ENCODE results near the gene RARG. TPM values are rescaled to one million over a fixed set of nuclear protein-coding genes. Genes with fewer than 3 reads are reported as not detected.

The RARG gene
- 10 to 100 TPM in 1 of 4 donors, 1 to 10 TPM in 3; 5.0 to 10.7 (median 6.2) TPM for total RNA-seq
- polyA plus RNA-seq: 10 to 100 TPM in 1 of 3 donors, 1 to 10 TPM in 2; 3.7 to 10.8 (median 8.2) TPM
- long read RNA-seq, donor 1, partial matches to known transcripts: 0 of 5 reads
- long read RNA-seq, donor 1, other reads (novel, unspliced or antisense): 0 of 5 reads
- long read RNA-seq, donor 2, partial matches to known transcripts: 3 of 8 reads
- long read RNA-seq, donor 2, other reads (novel, unspliced or antisense): 2 of 8 reads

DNA sequence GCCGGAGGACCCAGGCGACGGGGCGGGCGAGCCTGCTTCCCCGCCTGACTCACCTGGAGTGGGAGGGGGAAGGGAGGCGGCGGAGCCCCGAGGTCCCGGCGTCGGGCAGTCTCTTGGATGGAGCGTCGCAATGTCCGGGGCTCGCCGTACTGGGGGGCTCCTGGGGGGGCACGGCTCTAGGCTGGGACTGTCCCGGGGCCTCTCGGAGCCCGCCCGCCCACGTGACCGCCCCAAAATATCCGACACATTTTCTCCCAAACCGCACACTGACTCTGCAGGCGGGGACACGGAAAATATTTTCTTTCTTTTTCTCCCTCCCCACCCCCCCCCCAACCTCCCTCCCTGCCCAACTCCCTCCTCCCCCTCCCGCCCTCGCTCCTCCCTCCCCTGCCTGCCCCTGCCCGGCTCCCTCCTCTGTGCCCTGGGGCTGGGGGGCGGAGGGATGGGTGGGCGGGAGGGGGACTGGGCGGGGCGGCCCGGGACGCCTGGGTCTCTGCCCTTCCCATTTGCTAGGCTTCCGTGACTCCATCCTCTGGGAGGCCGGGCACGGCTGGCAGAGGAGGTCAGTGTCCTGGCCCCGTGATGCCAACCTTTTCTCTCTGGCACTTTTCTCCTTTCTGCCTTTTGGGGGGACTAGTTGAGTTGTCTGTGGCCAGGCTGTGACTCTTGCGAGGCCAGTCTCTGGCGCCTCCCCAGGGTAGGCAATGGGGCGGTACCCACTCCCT is at the start of gene RARG:
TSS of gene RARG (minus strand) at position 289 of the 725 bp plus-strand sequence. CDS start 4,664 bp downstream, outside the sequence.
- peak within 1 kb of the TSS; percentile 23 for H3K27ac ChIP-seq

DNA sequence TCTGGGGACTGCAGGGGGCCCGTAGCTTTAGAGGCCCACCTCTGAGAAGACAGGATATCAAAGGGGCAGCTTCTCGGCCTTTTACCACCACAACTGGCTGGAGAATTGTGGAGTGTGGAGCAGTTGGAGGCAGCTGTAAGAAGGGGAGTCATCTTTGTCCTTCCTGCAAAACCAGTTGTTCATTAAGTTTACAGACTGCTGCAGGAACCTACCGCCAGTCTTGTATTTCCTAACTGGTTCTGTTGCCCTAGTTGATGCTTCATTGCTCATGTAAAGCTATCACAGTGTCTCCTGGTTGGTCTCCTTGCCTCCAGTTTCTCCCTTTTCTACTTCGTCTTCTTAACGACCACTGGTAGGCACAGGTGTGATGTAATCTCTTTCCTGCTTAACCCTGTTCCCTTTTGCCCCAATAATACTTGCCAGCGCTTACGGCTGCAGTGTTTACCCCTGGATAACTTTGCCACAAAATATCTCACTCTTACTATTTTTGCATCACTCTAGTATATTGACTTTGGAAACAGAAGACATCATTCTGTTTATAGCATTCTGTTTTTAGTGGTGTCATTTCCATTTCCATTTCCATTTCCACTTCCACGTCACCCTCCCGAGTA is 48.0 kb upstream of the RARG start:
- H3K36me3 ChIP-seq (ENCODE audit: insufficient read depth in 1 of 2, low read depth in 1 of 2): no peaks in the 10 kb centered on the region
- TF ChIP-seq, protein P1, sequence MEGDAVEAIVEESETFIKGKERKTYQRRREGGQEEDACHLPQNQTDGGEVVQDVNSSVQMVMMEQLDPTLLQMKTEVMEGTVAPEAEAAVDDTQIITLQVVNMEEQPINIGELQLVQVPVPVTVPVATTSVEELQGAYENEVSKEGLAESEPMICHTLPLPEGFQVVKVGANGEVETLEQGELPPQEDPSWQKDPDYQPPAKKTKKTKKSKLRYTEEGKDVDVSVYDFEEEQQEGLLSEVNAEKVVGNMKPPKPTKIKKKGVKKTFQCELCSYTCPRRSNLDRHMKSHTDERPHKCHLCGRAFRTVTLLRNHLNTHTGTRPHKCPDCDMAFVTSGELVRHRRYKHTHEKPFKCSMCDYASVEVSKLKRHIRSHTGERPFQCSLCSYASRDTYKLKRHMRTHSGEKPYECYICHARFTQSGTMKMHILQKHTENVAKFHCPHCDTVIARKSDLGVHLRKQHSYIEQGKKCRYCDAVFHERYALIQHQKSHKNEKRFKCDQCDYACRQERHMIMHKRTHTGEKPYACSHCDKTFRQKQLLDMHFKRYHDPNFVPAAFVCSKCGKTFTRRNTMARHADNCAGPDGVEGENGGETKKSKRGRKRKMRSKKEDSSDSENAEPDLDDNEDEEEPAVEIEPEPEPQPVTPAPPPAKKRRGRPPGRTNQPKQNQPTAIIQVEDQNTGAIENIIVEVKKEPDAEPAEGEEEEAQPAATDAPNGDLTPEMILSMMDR (IDR thresholded peaks at IDR 0.05): no peak
- no peaks in the 10 kb centered on the region for H3K4me1 ChIP-seq
- WGBS, 3 donors: 92 to 94% (median 94%) methylated on average over 9 of the region's 9 CpGs
- no peak for ATAC-seq
- H3K9me3 ChIP-seq: no peaks in the 10 kb centered on the region
- no peak for DNase-seq
- H3K27ac ChIP-seq: no peak overlapping the region
- H3K27me3 ChIP-seq (ENCODE audit: insufficient read depth in 3 of 3, low read length in 2 of 3): no peaks in the 10 kb centered on the region
- intact Hi-C loops (cut with DNase I): no loop called here
- H3K4me3 ChIP-seq: no peak overlapping the region

More for the DNA sequence above, at the start of gene RARG:
- Histone ChIP-seq H3K4me1 (peaks cover 8% of the 10 kb centered on the region), H3K27me3 (ENCODE audit: insufficient read depth in 3 of 3, low read length in 2 of 3) (peaks cover 0 to 34% (median 5%) of the 10 kb centered on the region in 3 donors), H3K9me3 (no peaks in the 10 kb centered on the region), H3K4me3 (peak within 1 kb of the TSS; percentile 69), H3K36me3 (ENCODE audit: insufficient read depth in 1 of 2, low read depth in 1 of 2) (no peaks in the 10 kb centered on the region)
- intact Hi-C loops (cut with DNase I): no loop called here
- TF ChIP-seq, protein P1 (IDR thresholded peaks at IDR 0.05): no peak
- 1 to 2% (median 2%) methylated on average over 30 to 43 of the region's 44 CpGs for WGBS, 3 donors
- ATAC-seq (peak; percentile 43 to 68 (median 48)), DNase-seq (peak; percentile 62 to 65)

DNA sequence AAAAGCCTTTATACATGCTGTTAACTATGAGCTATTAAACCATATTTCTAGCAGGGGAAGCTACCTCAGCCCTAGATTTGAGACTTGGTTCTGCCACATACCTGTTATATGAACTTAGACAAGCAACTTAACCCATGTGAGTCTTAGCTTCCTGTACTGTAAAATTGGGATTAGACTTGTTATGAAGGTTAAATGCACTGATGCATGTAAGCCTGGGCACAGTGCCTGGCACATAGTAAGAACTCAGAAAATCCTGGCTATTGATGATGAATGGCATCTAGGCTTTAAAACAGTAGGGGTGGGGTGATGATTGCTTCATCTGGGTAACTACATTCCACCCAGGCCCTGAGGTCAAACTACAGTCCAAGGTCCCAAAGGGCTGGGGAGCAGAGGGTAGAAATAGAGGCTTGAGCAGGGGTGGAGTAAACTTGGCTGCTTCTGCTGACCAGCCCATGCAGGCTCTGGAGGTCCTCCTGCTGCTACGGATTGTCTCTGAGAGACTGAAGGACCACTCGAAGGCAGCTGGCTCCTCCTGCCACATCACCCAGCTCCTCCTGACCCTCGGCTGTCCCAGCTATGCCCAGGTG is 47.4 kb upstream of the RARG start:
- no peaks in the 10 kb centered on the region for H3K4me1 ChIP-seq
- DNase-seq (no peak), ATAC-seq (no peak)
- H3K9me3 ChIP-seq: no peaks in the 10 kb centered on the region
- no peak overlapping the region for H3K4me3 ChIP-seq
- WGBS, 3 donors: 78 to 93% (median 91%) methylated on average over 3 of the region's 3 CpGs
- H3K27me3 ChIP-seq (ENCODE audit: insufficient read depth in 3 of 3, low read length in 2 of 3): no peaks in the 10 kb centered on the region
- no peaks in the 10 kb centered on the region for H3K36me3 ChIP-seq (ENCODE audit: insufficient read depth in 1 of 2, low read depth in 1 of 2)
- TF ChIP-seq, protein P1 (IDR thresholded peaks at IDR 0.05): no peak
- intact Hi-C loops (cut with DNase I): no loop called here
- no peak overlapping the region for H3K27ac ChIP-seq

DNA sequence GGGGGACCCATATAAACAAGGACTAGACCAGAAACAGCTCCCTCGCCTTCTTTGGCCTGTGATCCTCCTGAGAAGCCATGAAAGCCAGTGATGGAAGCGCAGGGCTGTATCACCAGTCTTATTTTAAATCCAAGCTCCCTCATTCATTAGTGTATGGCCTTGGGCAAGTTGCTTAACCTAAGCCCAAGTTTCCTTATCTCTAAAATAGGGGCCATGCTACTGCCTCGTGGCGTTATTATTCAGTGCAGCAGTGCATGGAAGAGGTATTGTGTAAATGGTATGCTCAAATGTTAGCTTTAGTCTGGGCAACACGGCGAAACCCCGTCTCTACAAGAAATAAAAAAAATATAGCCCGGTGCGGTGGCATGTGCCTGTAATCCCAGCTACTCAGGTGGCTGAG is 46.0 kb upstream of the RARG start:
- Histone ChIP-seq H3K27me3 (ENCODE audit: insufficient read depth in 3 of 3, low read length in 2 of 3) (no peaks in the 10 kb centered on the region), H3K9me3 (no peaks in the 10 kb centered on the region), H3K4me1 (no peaks in the 10 kb centered on the region), H3K27ac (no peak overlapping the region), H3K36me3 (ENCODE audit: insufficient read depth in 1 of 2, low read depth in 1 of 2) (no peaks in the 10 kb centered on the region), H3K4me3 (no peak overlapping the region)
- ATAC-seq (no peak), DNase-seq (peak in 1 of 2 donors; percentile 4)
- WGBS, 3 donors: 92 to 97% (median 95%) methylated on average over 9 of the region's 9 CpGs
- TF ChIP-seq, protein P1 (IDR thresholded peaks at IDR 0.05): no peak
- intact Hi-C loops (cut with DNase I): no loop called here
